ENCODE measurements around the gene BORCS5.

BORCS5 gene

DNA sequence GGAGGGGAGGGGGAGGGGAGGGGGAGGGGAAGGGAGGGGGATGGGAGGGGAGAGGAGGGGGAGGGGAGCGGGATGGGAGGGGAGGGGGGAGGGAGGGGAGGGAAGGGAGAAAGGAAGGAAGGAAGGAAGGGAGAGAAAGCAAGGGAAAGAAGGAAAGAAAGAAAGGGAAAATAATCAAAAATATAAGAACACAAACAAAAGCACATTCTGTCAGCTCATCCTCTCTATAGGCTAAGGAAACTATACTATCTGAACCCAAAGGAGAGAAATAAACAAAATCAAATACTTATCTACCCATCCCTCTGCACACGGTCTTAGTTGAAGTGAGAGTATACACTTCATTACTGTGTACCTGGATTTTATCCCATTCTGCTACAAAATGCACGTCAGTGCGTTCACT, 33.8 kb upstream of the BORCS5 start:
- H3K27ac ChIP-seq (replicated peaks): no peak overlapping the region
- H3K4me3 ChIP-seq (replicated peaks; ENCODE audit: insufficient read depth, low read length): no peak overlapping the region
- no peaks in the 10 kb centered on the region for H3K27me3 ChIP-seq (ENCODE audit: insufficient read depth, poor library complexity, severe bottlenecking)
- TF ChIP-seq, protein P1, sequence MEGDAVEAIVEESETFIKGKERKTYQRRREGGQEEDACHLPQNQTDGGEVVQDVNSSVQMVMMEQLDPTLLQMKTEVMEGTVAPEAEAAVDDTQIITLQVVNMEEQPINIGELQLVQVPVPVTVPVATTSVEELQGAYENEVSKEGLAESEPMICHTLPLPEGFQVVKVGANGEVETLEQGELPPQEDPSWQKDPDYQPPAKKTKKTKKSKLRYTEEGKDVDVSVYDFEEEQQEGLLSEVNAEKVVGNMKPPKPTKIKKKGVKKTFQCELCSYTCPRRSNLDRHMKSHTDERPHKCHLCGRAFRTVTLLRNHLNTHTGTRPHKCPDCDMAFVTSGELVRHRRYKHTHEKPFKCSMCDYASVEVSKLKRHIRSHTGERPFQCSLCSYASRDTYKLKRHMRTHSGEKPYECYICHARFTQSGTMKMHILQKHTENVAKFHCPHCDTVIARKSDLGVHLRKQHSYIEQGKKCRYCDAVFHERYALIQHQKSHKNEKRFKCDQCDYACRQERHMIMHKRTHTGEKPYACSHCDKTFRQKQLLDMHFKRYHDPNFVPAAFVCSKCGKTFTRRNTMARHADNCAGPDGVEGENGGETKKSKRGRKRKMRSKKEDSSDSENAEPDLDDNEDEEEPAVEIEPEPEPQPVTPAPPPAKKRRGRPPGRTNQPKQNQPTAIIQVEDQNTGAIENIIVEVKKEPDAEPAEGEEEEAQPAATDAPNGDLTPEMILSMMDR (IDR thresholded peaks at IDR 0.05; ENCODE audit: insufficient read depth, low read length): no peak
- TF ChIP-seq SPI1 (IDR thresholded peaks at IDR 0.05; ENCODE audit: borderline replicate concordance, low read depth) (no peak), GABPA (IDR thresholded peaks at IDR 0.05; ENCODE audit: low read depth) (no peak), POLR2AphosphoS5 (IDR thresholded peaks at IDR 0.05; ENCODE audit: low read depth) (no peak), REST (IDR thresholded peaks at IDR 0.05; ENCODE audit: insufficient replicate concordance, low read depth) (no peak)
- DNase-seq (ENCODE audit: low read depth in 1 of 2, low spot score in 1 of 2): no peak

DNA sequence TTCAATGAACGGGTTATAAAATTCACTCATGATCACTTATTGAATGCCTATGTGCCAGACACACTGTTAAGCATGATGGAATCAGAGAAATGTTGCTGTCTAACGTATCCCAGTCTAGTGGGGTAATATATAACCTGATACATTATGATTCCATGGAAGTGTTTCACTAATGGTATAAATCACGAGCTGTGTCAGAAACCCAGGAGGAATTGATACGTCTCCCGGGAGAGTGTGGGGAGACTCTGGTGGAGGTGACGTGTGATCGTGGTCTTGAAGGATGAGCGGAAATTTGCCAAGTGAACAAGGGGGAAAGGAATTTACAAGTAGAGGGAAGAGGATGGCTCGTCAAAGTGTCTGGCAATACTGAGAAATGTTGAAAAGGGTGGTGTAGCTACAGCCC, 33.3 kb upstream of the BORCS5 start:
- DNase-seq (ENCODE audit: low read depth in 1 of 2, low spot score in 1 of 2): no peak

DNA sequence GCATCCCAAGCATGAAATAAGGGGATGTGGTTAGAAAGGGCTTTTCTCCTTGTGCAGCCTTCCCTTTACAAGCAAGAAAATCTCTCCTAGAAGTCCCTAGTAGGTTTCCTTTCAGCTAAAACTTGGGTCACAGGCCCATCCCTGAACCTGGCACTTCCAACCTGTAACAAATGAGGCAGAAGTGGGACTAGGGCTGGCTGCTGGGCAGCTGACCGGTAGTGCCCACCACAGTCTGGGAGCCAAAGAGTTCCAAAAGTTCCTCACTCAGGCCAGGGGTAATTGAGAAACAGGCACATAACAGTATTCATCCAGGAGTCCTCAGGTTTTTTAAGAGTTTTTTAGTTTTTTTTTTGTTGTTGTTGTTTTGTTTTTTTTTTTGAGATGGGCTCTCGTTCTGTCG, 30.6 kb upstream of the BORCS5 start:
- H3K4me3 ChIP-seq (replicated peaks; ENCODE audit: insufficient read depth, low read length): no peak overlapping the region
- no peak for DNase-seq (ENCODE audit: low read depth in 1 of 2, low spot score in 1 of 2)
- no peaks in the 10 kb centered on the region for H3K27me3 ChIP-seq (ENCODE audit: insufficient read depth, poor library complexity, severe bottlenecking)
- no peak for TF ChIP-seq SPI1 (IDR thresholded peaks at IDR 0.05; ENCODE audit: borderline replicate concordance, low read depth)
- TF ChIP-seq POLR2AphosphoS5 (IDR thresholded peaks at IDR 0.05; ENCODE audit: low read depth): no peak
- no peak for TF ChIP-seq GABPA (IDR thresholded peaks at IDR 0.05; ENCODE audit: low read depth)
- TF ChIP-seq, protein P1 (IDR thresholded peaks at IDR 0.05; ENCODE audit: insufficient read depth, low read length): no peak
- no peak for TF ChIP-seq REST (IDR thresholded peaks at IDR 0.05; ENCODE audit: insufficient replicate concordance, low read depth)
- no peak overlapping the region for H3K27ac ChIP-seq (replicated peaks)

More for the DNA sequence above, 33.3 kb upstream of the BORCS5 start:
- Histone ChIP-seq H3K27me3 (ENCODE audit: insufficient read depth, poor library complexity, severe bottlenecking) (no peaks in the 10 kb centered on the region), H3K27ac (replicated peaks) (no peak overlapping the region), H3K4me3 (replicated peaks; ENCODE audit: insufficient read depth, low read length) (no peak overlapping the region)
- TF ChIP-seq GABPA (IDR thresholded peaks at IDR 0.05; ENCODE audit: low read depth) (no peak), SPI1 (IDR thresholded peaks at IDR 0.05; ENCODE audit: borderline replicate concordance, low read depth) (no peak), POLR2AphosphoS5 (IDR thresholded peaks at IDR 0.05; ENCODE audit: low read depth) (no peak), REST (IDR thresholded peaks at IDR 0.05; ENCODE audit: insufficient replicate concordance, low read depth) (no peak)
- TF ChIP-seq, protein P1 (IDR thresholded peaks at IDR 0.05; ENCODE audit: insufficient read depth, low read length): no peak

All from HL-60 (cell line).